ENCODE data around the gene BRAT1. TPM values are rescaled to one million over a fixed set of nuclear protein-coding genes. Genes with fewer than 3 reads are reported as not detected.

Gene BRAT1
- total RNA-seq, 2 experiments from 2014 or later: 24.1 to 24.5 TPM

- no peak for TF ChIP-seq CTCF (IDR thresholded peaks at IDR 0.05)
- DNase-seq (peak in 1 of 14 experiments; percentile 14), ATAC-seq (ENCODE audit: poor library complexity) (no peak)
- Histone ChIP-seq H3K4me3 (ENCODE audit: low read length) (peak overlapping the region; percentile 56), H3K27me3 (ENCODE audit: control insufficient read depth in 1 of 2, insufficient read depth in 2 of 2, low read length in 2 of 2) (no peaks in the 10 kb centered on the region), H3K36me3 (ENCODE audit: insufficient read depth, low read length) (no peaks in the 10 kb centered on the region), H3K4me1 (ENCODE audit: insufficient read depth, low read length) (peaks cover 73% of the 10 kb centered on the region), H3K27ac (ENCODE audit: low read depth in 1 of 2, low read length in 2 of 2) (peak overlapping the region; percentile 85 to 97), H3K9me3 (ENCODE audit: control insufficient read depth in 1 of 2, insufficient read depth in 1 of 2, low read length in 2 of 2) (no peaks in the 10 kb centered on the region)
- ChIA-PET POLR2A (interaction anchor here (6.3 kb wide), 1 partner anchor 12 kb away, joined by 218 read pairs; the partner anchor contains the start of gene LFNG), CTCF (no interaction called here)
- Mint-ChIP-seq H3K27ac (peak overlapping the region; percentile 98), H3K4me1 (ENCODE audit: low read depth) (peaks cover 61% of the 10 kb centered on the region), H3K4me3 (peak overlapping the region; percentile 82), H3K36me3 (ENCODE audit: low read depth) (no peaks in the 10 kb centered on the region), H3K9me3 (no peaks in the 10 kb centered on the region), H3K27me3 (no peaks in the 10 kb centered on the region)
- intact Hi-C loops (cut with DNase I, micrococcal nuclease): no loop called here
Observed at GRCh38 chr7:2512713-2513112, 42.6 kb downstream of the BRAT1 start.

- POLR2A ChIA-PET: interaction anchor here (1.6 to 6.3 kb wide), 2 partner anchors 12 to 198 kb away, joined by 6 to 218 read pairs; partner anchors contain the start of gene LFNG
- peak overlapping the region; percentile 56 for H3K4me3 ChIP-seq (ENCODE audit: low read length)
- CTCF ChIA-PET: no interaction called here
- H3K36me3 ChIP-seq (ENCODE audit: insufficient read depth, low read length): no peaks in the 10 kb centered on the region
- ATAC-seq (ENCODE audit: poor library complexity) (no peak), DNase-seq (peak in 4 of 14 experiments; percentile 31 to 80 (median 56))
- Mint-ChIP-seq H3K4me1 (ENCODE audit: low read depth) (peaks cover 62% of the 10 kb centered on the region), H3K27ac (peak overlapping the region; percentile 98), H3K9me3 (no peaks in the 10 kb centered on the region), H3K36me3 (ENCODE audit: low read depth) (no peaks in the 10 kb centered on the region), H3K4me3 (peak overlapping the region; percentile 82), H3K27me3 (no peaks in the 10 kb centered on the region)
- no peak for TF ChIP-seq CTCF (IDR thresholded peaks at IDR 0.05)
- H3K9me3 ChIP-seq (ENCODE audit: control insufficient read depth in 1 of 2, insufficient read depth in 1 of 2, low read length in 2 of 2): no peaks in the 10 kb centered on the region
- intact Hi-C loops (cut with DNase I, micrococcal nuclease): no loop called here
- H3K4me1 ChIP-seq (ENCODE audit: insufficient read depth, low read length): peaks cover 78% of the 10 kb centered on the region
- peak overlapping the region; percentile 85 to 97 for H3K27ac ChIP-seq (ENCODE audit: low read depth in 1 of 2, low read length in 2 of 2)
- H3K27me3 ChIP-seq (ENCODE audit: control insufficient read depth in 1 of 2, insufficient read depth in 2 of 2, low read length in 2 of 2): no peaks in the 10 kb centered on the region
Observed at GRCh38 chr7:2512179-2512661, 43.1 kb downstream of the BRAT1 start.

GRCh38 chr7:2511769-2512168, 43.6 kb downstream of the BRAT1 start:
- ChIA-PET CTCF (no interaction called here), POLR2A (interaction anchor here (0.6 to 6.3 kb wide), 7 partner anchors 13 to 198 kb away, joined by 3 to 218 read pairs (median 3); partner anchors contain the start of genes EIF3B and LFNG)
- Histone ChIP-seq H3K27ac (ENCODE audit: low read depth in 1 of 2, low read length in 2 of 2) (peak overlapping the region; percentile 85 to 97), H3K9me3 (ENCODE audit: control insufficient read depth in 1 of 2, insufficient read depth in 1 of 2, low read length in 2 of 2) (no peaks in the 10 kb centered on the region), H3K27me3 (ENCODE audit: control insufficient read depth in 1 of 2, insufficient read depth in 2 of 2, low read length in 2 of 2) (no peaks in the 10 kb centered on the region), H3K36me3 (ENCODE audit: insufficient read depth, low read length) (no peaks in the 10 kb centered on the region), H3K4me3 (ENCODE audit: low read length) (peak overlapping the region; percentile 56), H3K4me1 (ENCODE audit: insufficient read depth, low read length) (peaks cover 80% of the 10 kb centered on the region)
- Mint-ChIP-seq H3K27me3 (no peaks in the 10 kb centered on the region), H3K4me3 (peak overlapping the region; percentile 86), H3K4me1 (ENCODE audit: low read depth) (peaks cover 62% of the 10 kb centered on the region), H3K36me3 (ENCODE audit: low read depth) (no peaks in the 10 kb centered on the region), H3K9me3 (no peaks in the 10 kb centered on the region), H3K27ac (peak overlapping the region; percentile 98)
- ATAC-seq (ENCODE audit: poor library complexity) (no peak), DNase-seq (no peak)
- intact Hi-C loops (cut with DNase I, micrococcal nuclease): no loop called here
- TF ChIP-seq CTCF (IDR thresholded peaks at IDR 0.05): no peak

All from CD4-positive, alpha-beta T cell (primary cell).